ENCODE results near the gene CBLIF.
"Not testable (repeated sequence)": the region's sequence is repeated elsewhere in the genome, so short reads cannot be mapped to it uniquely, and the experiment has no call there.

Gene CBLIF

GRCh38 chr11:59792507-59792906 is 52.8 kb downstream of the CBLIF start:
- TF ChIP-seq CTCF (IDR thresholded peaks at IDR 0.05; ENCODE audit: extremely low read depth, missing control alignments) = no peak
- no peak for DNase-seq (ENCODE audit: low spot score)

DNA sequence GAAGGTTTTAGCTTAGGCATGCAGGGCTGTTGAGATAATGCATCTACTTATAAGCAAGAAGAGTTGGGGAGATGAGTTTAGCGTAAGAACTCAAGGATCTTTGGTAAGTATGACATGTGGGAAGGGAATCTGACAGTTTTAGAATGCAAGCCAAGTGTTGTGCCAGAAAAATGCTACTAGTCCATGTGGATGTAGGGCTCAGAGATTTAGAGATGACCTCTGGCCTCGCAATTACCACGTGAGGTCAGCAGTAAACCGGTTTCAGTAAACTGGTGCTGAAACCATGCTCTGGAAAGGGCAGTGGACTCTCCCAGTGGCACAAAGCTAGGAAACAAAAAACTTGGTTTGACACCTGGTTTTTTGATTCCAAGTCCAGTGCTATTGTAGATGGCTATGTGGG is 53.7 kb downstream of the CBLIF start:
- no peak for TF ChIP-seq CTCF (IDR thresholded peaks at IDR 0.05; ENCODE audit: extremely low read depth, missing control alignments)
- no peak for DNase-seq (ENCODE audit: low spot score)

GRCh38 chr11:59787816-59788215 is 57.5 kb downstream of the CBLIF start:
- TF ChIP-seq CTCF (IDR thresholded peaks at IDR 0.05; ENCODE audit: extremely low read depth, missing control alignments) = no peak
- DNase-seq (ENCODE audit: low spot score) = no peak

- no peak for TF ChIP-seq CTCF (IDR thresholded peaks at IDR 0.05; ENCODE audit: extremely low read depth, missing control alignments)
- no peak for DNase-seq (ENCODE audit: low spot score)
These were observed 58.1 kb downstream of the CBLIF start for GRCh38 chr11:59787255-59787588.

GRCh38 chr11:59785818-59786217 is 59.5 kb downstream of the CBLIF start:
- TF ChIP-seq CTCF (IDR thresholded peaks at IDR 0.05; ENCODE audit: extremely low read depth, missing control alignments) = no peak
- no peak for DNase-seq (ENCODE audit: low spot score)

- DNase-seq (ENCODE audit: low spot score) = not testable (repeated sequence)
These were observed 60.9 kb downstream of the CBLIF start for GRCh38 chr11:59784441-59784840.

DNA sequence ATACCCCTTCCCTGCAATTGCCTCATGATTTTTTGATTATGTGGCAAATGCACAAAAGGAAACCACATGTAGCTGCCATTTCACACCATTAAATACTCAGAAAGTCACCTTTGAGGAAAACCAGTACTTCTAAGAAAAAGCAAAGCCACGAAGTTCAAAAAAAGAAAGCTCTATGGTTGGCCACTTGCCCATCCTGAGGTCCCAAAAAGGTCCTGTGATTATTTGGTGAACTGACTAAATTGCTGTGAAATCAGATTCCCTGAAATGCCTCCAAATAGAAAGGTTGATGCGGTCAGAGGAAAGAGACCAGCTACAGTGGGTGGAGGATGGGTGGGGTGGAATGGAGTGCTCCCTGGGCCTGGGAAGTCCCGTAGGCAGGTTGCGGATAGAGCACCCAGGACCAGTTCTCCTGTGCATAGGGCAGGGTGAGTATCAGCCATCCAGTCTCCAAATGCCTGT is 61.6 kb downstream of the CBLIF start:
- no peak for DNase-seq (ENCODE audit: low spot score)
- no peak for TF ChIP-seq CTCF (IDR thresholded peaks at IDR 0.05; ENCODE audit: extremely low read depth, missing control alignments)

DNA sequence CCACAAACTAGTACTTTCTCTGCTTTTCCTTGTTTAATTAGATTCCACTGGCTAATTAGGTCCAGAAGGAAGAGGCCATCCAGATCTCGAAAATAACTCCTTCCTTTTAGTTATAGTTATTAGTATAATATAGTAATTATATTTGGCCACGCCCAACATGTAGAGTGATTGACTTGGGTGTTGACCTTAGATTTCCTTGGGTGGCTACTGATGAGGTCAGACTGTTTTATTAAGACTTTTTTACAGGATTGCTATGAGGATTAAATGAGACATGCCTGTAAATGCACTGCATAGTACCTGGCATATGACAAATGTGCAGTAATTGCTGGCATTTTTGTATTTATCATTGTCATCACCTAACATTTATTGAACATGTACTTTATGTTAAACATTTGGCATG is 63.2 kb downstream of the CBLIF start:
- DNase-seq (ENCODE audit: low spot score) = no peak
- TF ChIP-seq CTCF (IDR thresholded peaks at IDR 0.05; ENCODE audit: extremely low read depth, missing control alignments) = no peak
